HL-60 (cell line): ENCODE data around the gene B4GAT1.

Source experiments
- DNase-seq, 2 experiments: peaks; one replicate each; pipeline ENCODE4 v3.0.0-alpha.2; 2010 to 2020; ENCODE audit warnings: low read depth in 1 of 2, low spot score in 1 of 2
- H3K27ac ChIP-seq: fragments of 250-450 bp; sonication (Bioruptor Pico); replicated peaks from 2 replicates; pipeline ENCODE4 v1.5.1; 2020; ENCODE audit warnings: mild to moderate bottlenecking, moderate library complexity
- H3K27me3 ChIP-seq: fragments of 250-450 bp; sonication (Bioruptor Pico); 2 replicates; pipeline ENCODE4 v1.5.1; 2021; ENCODE audit warnings: mild to moderate bottlenecking, moderate library complexity; ENCODE audit not compliant: insufficient read depth, poor library complexity, severe bottlenecking
- H3K4me3 ChIP-seq: replicated peaks from 2 replicates; pipeline ENCODE4 v1.5.1; 2011; ENCODE audit warnings: mild to moderate bottlenecking, control low read depth, low read length; ENCODE audit not compliant: insufficient read depth
- GABPA ChIP-seq: IDR thresholded peaks from 2 replicates; pipeline ENCODE4 v1.6.1; 2012; ENCODE audit warnings: low read depth
- POLR2AphosphoS5 ChIP-seq: IDR thresholded peaks from 2 replicates; pipeline ENCODE4 v1.6.1; 2012; ENCODE audit warnings: low read depth
- SPI1 ChIP-seq: IDR thresholded peaks from 2 replicates; pipeline ENCODE4 v1.6.1; 2012; ENCODE audit warnings: low read depth, mild to moderate bottlenecking, borderline replicate concordance
- TF ChIP-seq, protein P1 (sequence below): IDR thresholded peaks from one replicate; pipeline ENCODE4 v1.5.1; 2011; ENCODE audit warnings: low read length, control low read depth, inconsistent platforms; ENCODE audit not compliant: insufficient read depth
- TF ChIP-seq, protein P2 (sequence below): IDR thresholded peaks from 2 replicates; pipeline ENCODE4 v1.6.1; 2012; ENCODE audit warnings: low read depth; ENCODE audit not compliant: insufficient replicate concordance

B4GAT1 gene

DNA sequence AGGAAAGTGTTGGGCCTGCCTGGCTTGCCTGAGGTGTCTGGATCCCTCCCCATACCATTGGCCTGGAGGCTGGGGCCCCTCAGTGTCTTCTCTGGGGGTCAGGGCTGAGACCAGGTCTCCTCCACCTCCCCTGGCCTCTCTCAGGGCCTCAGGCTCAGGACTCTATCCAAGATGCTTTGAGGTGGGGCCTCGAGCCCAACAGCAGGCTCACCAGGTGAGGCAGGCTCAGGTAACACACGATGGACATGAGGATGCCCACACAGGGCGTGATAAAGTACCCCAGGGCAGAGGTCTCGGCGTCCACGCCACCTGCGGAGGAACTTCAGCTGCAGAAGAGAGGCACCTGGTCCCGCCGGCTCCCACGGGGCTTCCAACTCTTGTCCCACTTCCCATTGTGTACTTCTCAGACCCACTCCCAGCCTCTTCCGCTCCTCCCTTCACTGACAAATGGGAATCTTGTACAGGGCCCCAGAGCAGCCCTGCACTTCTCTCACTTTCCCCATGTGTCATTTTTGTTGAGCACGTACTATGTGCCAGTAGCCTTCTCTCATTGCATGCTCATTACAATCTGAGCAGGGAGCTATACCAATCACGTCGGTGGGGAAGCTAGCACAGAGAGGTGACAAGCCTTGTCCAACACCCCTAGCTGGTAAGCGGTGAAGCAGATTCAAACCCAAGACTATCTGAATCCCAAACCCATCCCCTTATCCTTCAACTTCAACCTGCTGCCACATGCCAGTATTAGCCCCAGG, 20.3 kb upstream of the B4GAT1 start:
- H3K27me3 ChIP-seq = no peaks in the 10 kb centered on the region
- TF ChIP-seq, protein P1, sequence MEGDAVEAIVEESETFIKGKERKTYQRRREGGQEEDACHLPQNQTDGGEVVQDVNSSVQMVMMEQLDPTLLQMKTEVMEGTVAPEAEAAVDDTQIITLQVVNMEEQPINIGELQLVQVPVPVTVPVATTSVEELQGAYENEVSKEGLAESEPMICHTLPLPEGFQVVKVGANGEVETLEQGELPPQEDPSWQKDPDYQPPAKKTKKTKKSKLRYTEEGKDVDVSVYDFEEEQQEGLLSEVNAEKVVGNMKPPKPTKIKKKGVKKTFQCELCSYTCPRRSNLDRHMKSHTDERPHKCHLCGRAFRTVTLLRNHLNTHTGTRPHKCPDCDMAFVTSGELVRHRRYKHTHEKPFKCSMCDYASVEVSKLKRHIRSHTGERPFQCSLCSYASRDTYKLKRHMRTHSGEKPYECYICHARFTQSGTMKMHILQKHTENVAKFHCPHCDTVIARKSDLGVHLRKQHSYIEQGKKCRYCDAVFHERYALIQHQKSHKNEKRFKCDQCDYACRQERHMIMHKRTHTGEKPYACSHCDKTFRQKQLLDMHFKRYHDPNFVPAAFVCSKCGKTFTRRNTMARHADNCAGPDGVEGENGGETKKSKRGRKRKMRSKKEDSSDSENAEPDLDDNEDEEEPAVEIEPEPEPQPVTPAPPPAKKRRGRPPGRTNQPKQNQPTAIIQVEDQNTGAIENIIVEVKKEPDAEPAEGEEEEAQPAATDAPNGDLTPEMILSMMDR = no peak
- no peak for TF ChIP-seq POLR2AphosphoS5
- no peak for TF ChIP-seq SPI1
- no peak for TF ChIP-seq GABPA
- TF ChIP-seq, protein P2, sequence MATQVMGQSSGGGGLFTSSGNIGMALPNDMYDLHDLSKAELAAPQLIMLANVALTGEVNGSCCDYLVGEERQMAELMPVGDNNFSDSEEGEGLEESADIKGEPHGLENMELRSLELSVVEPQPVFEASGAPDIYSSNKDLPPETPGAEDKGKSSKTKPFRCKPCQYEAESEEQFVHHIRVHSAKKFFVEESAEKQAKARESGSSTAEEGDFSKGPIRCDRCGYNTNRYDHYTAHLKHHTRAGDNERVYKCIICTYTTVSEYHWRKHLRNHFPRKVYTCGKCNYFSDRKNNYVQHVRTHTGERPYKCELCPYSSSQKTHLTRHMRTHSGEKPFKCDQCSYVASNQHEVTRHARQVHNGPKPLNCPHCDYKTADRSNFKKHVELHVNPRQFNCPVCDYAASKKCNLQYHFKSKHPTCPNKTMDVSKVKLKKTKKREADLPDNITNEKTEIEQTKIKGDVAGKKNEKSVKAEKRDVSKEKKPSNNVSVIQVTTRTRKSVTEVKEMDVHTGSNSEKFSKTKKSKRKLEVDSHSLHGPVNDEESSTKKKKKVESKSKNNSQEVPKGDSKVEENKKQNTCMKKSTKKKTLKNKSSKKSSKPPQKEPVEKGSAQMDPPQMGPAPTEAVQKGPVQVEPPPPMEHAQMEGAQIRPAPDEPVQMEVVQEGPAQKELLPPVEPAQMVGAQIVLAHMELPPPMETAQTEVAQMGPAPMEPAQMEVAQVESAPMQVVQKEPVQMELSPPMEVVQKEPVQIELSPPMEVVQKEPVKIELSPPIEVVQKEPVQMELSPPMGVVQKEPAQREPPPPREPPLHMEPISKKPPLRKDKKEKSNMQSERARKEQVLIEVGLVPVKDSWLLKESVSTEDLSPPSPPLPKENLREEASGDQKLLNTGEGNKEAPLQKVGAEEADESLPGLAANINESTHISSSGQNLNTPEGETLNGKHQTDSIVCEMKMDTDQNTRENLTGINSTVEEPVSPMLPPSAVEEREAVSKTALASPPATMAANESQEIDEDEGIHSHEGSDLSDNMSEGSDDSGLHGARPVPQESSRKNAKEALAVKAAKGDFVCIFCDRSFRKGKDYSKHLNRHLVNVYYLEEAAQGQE = no peak
- H3K27ac ChIP-seq = no peak overlapping the region
- no peak overlapping the region for H3K4me3 ChIP-seq
- DNase-seq = no peak

DNA sequence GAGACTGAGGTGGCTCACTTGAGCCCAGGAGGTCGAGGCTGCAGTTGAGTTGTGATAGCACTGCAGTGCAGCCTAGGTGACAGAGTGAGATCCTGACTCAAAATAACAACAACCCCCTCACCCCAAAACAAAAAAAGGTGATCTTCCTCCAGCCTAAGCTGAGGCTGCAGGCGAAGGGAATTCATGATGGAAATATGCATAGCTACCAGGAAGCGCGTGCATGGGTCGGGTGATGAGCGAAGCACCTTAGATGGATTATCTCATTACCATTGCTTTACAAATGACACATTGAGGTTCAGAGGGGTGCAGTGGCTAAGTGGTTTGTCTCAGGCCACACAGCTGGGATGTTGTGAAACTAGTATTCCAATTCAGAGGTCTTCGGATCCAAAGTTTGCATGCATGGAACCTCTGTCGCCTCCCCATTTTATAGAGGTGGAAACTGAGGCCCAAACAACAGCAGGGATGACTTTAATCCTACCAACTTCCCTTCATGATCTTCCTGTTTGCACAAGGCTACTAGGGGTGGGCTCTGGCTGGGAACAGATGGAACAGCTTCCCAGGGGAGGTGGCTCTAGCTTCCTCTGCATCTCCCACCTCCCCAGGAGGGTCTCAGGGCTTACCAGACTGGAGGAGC, 19.5 kb upstream of the B4GAT1 start:
- H3K4me3 ChIP-seq = no peak overlapping the region
- H3K27me3 ChIP-seq = no peaks in the 10 kb centered on the region
- no peak for DNase-seq
- H3K27ac ChIP-seq = no peak overlapping the region
- TF ChIP-seq POLR2AphosphoS5 (no peak), GABPA (no peak), SPI1 (no peak)
- TF ChIP-seq, protein P2 = no peak
- TF ChIP-seq, protein P1 = no peak

DNA sequence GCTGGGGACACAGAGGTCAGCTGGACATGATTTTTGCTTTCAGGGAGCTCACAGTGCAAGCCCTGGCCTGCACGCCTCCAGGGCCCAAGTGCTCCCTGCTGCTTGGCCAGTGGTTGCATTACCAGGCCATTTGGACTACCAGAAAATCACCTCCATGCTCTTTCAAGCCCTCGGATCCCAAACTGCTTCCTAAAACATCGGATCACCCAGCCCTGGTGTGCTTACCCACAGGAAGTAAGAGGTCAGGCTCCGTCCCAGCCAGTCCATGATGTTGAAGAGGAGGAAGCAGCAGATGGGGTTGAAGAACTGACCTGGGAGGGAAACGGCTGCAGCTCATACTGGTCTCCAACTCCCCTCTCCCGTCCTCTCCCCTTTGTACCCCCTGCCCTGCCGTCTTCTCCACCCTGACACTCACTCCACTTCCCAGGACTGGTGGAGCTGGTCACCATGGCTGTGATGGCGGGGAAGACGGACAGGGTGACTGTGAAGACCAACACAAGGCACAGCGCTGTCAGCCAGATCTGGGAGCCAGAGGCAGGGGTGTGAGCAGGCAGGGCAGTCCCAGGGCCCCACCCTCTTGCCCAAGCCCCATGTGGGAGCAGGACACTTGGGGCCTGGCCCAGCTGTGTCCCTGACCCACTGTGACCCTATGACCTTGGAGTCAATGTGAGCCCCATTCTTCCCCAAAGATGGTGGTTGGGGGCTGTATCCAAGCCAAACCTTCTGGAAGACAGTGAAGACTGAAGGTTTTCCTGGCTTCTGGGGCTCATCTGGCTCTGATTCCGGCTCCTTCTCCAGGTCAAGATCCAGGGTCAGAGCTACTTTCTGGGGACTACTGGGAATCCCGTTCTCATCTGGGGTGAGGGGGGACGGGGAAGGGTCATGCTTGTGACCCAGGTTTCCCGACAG, 18.5 kb upstream of the B4GAT1 start:
- no peak overlapping the region for H3K4me3 ChIP-seq
- no peak for TF ChIP-seq SPI1
- TF ChIP-seq POLR2AphosphoS5 = peak; percentile 82

DNA sequence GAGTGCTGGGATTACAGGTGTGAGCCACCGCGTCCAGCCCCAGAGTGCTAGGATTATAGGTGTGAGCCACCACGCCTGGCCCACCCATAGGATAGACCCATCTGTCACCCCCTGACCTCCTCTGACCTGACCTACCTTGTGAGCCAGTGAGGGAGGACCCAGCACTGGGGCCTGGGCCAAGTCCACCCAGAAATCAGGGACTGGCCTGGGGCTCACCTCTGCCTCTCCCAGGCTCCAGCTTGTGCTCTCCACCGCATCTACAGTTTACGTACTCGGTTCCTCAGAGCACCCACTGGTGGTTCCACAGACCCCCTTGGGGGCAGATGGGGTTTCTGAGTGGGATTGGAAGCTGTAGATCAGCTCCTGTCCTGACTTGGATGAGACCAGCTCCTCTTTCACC, 17.7 kb upstream of the B4GAT1 start:
- H3K27me3 ChIP-seq = no peaks in the 10 kb centered on the region
- no peak overlapping the region for H3K4me3 ChIP-seq
- no peak overlapping the region for H3K27ac ChIP-seq
- no peak for DNase-seq
- no peak for TF ChIP-seq GABPA
- TF ChIP-seq, protein P2 = no peak
- TF ChIP-seq, protein P1 = no peak
- TF ChIP-seq POLR2AphosphoS5 = no peak
- TF ChIP-seq SPI1 = no peak

More for the DNA sequence above, 18.5 kb upstream of the B4GAT1 start:
- H3K27ac ChIP-seq = no peak overlapping the region
- no peak for DNase-seq
- no peaks in the 10 kb centered on the region for H3K27me3 ChIP-seq
